Osteocyte (in vitro differentiated cells): ENCODE data around the gene BBIP1. TPM values are rescaled to one million over a fixed set of nuclear protein-coding genes. Genes with fewer than 3 reads are reported as not detected.

Source experiments
- DNase-seq: peaks from one replicate; pipeline ENCODE4 v3.0.0; 2021; ENCODE audit warnings: mixed read lengths; ENCODE audit not compliant: unreplicated experiment; ENCODE audit errors: extremely low spot score
- H3K27ac Mint-ChIP-seq: one replicate; pipeline ENCODE4 v1.8.0; 2021; ENCODE audit warnings: mild to moderate bottlenecking, mixed read lengths; ENCODE audit not compliant: unreplicated experiment
- H3K27me3 Mint-ChIP-seq: one replicate; pipeline ENCODE4 v1.8.0; 2021; ENCODE audit warnings: mixed read lengths; ENCODE audit not compliant: unreplicated experiment
- H3K36me3 Mint-ChIP-seq: one replicate; pipeline ENCODE4 v1.8.0; 2021; ENCODE audit warnings: mixed read lengths; ENCODE audit not compliant: unreplicated experiment
- H3K4me1 Mint-ChIP-seq: one replicate; pipeline ENCODE4 v1.8.0; 2021; ENCODE audit warnings: mixed read lengths; ENCODE audit not compliant: unreplicated experiment
- H3K4me3 Mint-ChIP-seq: one replicate; pipeline ENCODE4 v1.8.0; 2021; ENCODE audit warnings: mild to moderate bottlenecking, moderate library complexity, mixed read lengths; ENCODE audit not compliant: unreplicated experiment
- H3K9me3 Mint-ChIP-seq: one replicate; pipeline ENCODE4 v1.8.0; 2021; ENCODE audit warnings: mixed read lengths; ENCODE audit not compliant: unreplicated experiment
- long read RNA-seq: library from polyadenylated mRNA; unstranded; transcript quantifications from one replicate; pipeline ENCODE4 v2.0.0, GENCODE V29; 2021
- total RNA-seq: library from RNA; stranded (reverse); gene quantifications from 2 replicates; pipeline ENCODE4 v1.2.1, GENCODE V29; 2021
- TF ChIP-seq, protein P1 (sequence below): fragments of 200-600 bp; sonication (generic); IDR thresholded peaks from 2 replicates; pipeline ENCODE4 v1.5.0; 2021; ENCODE audit warnings: antibody characterized with exemption, mild to moderate bottlenecking, moderate library complexity

Gene BBIP1, protein sequence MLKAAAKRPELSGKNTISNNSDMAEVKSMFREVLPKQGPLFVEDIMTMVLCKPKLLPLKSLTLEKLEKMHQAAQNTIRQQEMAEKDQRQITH
- 35.2 and 39.5 TPM in 2 replicates for total RNA-seq
- long read RNA-seq, full-length matches to known transcripts, result 49 of 54 reads
- long read RNA-seq, partial matches to known transcripts, result 1 of 54 reads
- long read RNA-seq, other reads (novel, unspliced or antisense), result 4 of 54 reads

DNA sequence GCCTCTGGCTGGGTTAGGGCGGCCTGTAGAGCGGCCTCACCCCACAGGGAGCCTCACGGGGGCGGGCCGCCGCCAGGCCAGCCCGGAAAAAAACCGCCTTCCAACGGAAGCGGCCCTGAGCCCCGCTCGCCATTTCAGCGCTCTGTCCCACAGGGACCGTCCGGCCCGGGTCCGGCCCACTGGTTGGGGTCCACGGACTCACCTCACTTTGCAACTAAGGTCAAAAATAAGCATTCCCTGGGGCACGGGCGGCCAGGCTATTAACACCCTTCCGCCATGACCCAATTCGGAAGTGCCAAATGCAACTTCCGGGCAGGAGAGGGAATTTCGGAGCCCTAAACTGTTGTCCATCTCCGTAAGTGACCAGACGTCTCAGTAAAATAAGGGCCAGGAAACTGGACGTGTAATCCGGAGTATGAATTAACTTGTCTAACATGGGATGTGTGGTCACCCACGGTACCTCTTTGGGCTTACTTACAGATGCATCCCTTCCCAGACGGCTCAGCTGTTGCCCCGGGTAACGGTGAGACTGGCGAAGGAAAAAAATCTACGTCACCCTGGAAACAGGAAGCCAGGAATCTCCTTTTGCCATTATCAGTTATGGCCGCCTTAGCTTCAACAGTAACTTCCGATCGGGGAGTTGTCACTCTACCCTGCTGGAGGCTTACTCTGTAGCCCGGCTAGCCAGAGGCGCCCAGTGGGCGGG is at the start of gene BBIP1:
Gene BBIP1 (minus strand): TSS at position 538 of the 706 bp plus-strand sequence. CDS start 1,023 bp downstream, outside the sequence.
- H3K9me3 Mint-ChIP-seq, result no peaks in the 10 kb centered on the region
- H3K4me3 Mint-ChIP-seq, result peak within 1 kb of the TSS; percentile 97
- no peaks in the 10 kb centered on the region for H3K27me3 Mint-ChIP-seq
- peaks cover 60% of the 10 kb centered on the region for H3K4me1 Mint-ChIP-seq
- TF ChIP-seq, protein P1, sequence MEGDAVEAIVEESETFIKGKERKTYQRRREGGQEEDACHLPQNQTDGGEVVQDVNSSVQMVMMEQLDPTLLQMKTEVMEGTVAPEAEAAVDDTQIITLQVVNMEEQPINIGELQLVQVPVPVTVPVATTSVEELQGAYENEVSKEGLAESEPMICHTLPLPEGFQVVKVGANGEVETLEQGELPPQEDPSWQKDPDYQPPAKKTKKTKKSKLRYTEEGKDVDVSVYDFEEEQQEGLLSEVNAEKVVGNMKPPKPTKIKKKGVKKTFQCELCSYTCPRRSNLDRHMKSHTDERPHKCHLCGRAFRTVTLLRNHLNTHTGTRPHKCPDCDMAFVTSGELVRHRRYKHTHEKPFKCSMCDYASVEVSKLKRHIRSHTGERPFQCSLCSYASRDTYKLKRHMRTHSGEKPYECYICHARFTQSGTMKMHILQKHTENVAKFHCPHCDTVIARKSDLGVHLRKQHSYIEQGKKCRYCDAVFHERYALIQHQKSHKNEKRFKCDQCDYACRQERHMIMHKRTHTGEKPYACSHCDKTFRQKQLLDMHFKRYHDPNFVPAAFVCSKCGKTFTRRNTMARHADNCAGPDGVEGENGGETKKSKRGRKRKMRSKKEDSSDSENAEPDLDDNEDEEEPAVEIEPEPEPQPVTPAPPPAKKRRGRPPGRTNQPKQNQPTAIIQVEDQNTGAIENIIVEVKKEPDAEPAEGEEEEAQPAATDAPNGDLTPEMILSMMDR, result no peak
- DNase-seq, result peak; percentile 98
- H3K36me3 Mint-ChIP-seq, result no peaks in the 10 kb centered on the region
- peak within 1 kb of the TSS; percentile 100 for H3K27ac Mint-ChIP-seq

DNA sequence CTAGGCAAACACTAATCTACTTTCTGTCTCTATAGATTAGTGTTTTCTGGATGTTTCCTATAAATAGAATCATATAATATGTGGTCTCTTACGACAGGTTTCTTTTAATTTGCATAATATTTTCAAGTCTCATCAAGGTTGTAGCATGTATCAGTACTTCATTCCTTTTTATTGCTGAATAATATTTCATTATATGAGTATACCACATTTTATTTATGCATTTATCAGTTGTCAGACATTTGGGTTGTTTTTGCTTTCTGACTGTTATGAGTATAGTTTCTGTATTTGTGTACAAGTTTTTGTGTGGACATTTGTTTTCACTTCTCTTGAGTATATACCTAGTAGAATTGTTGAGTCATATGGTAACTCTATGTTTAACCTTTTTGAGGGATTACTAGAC is 48.7 kb upstream of the BBIP1 start:
- H3K9me3 Mint-ChIP-seq, result no peaks in the 10 kb centered on the region
- TF ChIP-seq, protein P1, result no peak
- no peak overlapping the region for H3K4me3 Mint-ChIP-seq
- no peak for DNase-seq
- no peak overlapping the region for H3K27ac Mint-ChIP-seq
- H3K36me3 Mint-ChIP-seq, result peaks cover 6% of the 10 kb centered on the region
- H3K27me3 Mint-ChIP-seq, result no peaks in the 10 kb centered on the region
- H3K4me1 Mint-ChIP-seq, result peaks cover 29% of the 10 kb centered on the region

DNA sequence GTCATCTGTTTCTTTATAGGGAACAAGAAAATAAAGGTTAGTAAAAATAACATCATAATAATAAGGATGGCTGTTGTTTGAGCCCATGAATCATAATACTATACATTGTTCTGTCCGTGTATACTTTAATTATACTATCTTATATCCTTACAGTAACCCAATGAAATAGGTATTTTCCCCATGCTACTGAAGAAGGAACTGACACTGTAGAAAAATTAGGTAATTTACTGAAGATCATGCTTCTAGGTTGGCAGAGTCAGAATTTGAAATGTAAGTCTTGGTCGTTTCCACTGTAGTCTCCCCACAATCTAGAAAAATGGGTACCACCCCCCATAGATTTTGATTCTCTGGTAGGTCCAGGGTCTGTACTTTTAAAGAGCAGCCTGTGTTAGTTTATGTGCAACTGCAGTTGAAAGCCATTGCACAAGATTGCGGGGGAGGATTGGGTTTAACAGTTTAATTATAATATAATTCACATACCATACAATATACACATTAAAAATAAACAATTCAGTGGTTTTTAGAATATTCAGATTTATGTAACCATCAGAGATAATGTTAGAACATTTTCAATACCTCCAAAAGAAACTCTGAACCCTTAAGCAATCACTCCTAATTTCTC is 48.1 kb upstream of the BBIP1 start:
- H3K36me3 Mint-ChIP-seq, result peaks cover 6% of the 10 kb centered on the region
- H3K4me3 Mint-ChIP-seq, result no peak overlapping the region
- DNase-seq, result no peak
- no peaks in the 10 kb centered on the region for H3K27me3 Mint-ChIP-seq
- TF ChIP-seq, protein P1, result no peak
- no peak overlapping the region for H3K27ac Mint-ChIP-seq
- no peaks in the 10 kb centered on the region for H3K9me3 Mint-ChIP-seq
- H3K4me1 Mint-ChIP-seq, result peaks cover 32% of the 10 kb centered on the region

DNA sequence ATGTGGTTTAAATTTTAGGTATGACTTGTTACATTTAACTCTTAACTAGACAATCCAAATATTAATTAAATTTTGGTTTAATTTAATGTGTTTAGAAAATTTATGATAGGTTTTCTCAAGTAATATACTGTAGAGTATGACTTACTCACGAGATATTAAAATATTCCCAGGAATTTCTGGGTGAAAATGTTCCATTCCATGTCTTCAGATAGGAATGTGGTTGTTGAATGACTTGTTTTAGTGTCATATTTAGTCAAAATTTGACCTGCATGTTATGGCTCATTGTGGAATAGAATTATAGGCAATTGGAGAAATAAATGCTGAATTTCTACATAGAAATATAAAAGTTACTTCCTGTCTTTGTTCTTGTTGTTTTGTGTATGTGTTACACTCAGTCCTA is 47.2 kb upstream of the BBIP1 start:
- Mint-ChIP-seq H3K36me3 (peaks cover 6% of the 10 kb centered on the region), H3K4me3 (no peak overlapping the region), H3K27me3 (no peaks in the 10 kb centered on the region), H3K9me3 (no peaks in the 10 kb centered on the region), H3K27ac (no peak overlapping the region), H3K4me1 (peaks cover 32% of the 10 kb centered on the region)
- TF ChIP-seq, protein P1, result no peak
- no peak for DNase-seq

DNA sequence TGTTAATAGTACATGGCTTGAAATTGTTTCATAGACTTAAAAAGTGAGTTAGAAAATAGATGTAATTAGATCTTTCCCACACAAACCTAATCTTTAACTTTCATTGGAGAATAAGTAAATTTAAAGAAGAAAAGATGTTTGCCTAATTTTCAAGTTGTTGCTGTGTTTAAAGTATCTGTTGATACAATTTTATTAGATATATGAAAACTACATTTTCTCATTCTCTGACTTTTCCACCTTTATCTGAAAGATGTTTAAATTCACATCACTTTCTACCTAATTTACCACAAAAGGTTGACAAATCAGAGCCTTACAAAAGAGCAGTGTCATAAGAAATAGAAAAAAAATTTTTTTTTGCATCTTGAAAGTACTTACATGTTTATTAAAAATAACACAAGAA is 46.2 kb upstream of the BBIP1 start:
- H3K4me3 Mint-ChIP-seq, result no peak overlapping the region
- no peaks in the 10 kb centered on the region for H3K27me3 Mint-ChIP-seq
- peaks cover 5% of the 10 kb centered on the region for H3K36me3 Mint-ChIP-seq
- TF ChIP-seq, protein P1, result no peak
- H3K27ac Mint-ChIP-seq, result no peak overlapping the region
- no peaks in the 10 kb centered on the region for H3K9me3 Mint-ChIP-seq
- no peak for DNase-seq
- H3K4me1 Mint-ChIP-seq, result peaks cover 32% of the 10 kb centered on the region
